ENCODE data around the gene RIMBP2.
"Not testable (repeated sequence)": the region's sequence is repeated elsewhere in the genome, so short reads cannot be mapped to it uniquely, and the experiment has no call there.

Gene RIMBP2

GRCh38 chr12:130698106-130698505 lies 18.0 kb downstream of the RIMBP2 start:
- peaks cover 38% of the 10 kb centered on the region for H3K79me2 ChIP-seq
- H2AFZ ChIP-seq: no peak overlapping the region
- no peaks in the 10 kb centered on the region for H3K4me1 ChIP-seq
- no peaks in the 10 kb centered on the region for H3K27me3 ChIP-seq (ENCODE audit: control insufficient read depth, insufficient read depth, low read length)
- no peaks in the 10 kb centered on the region for H3K9me3 ChIP-seq (ENCODE audit: control insufficient read depth, low read length)
- H3K27ac ChIP-seq: no peak overlapping the region
- no peak for TF ChIP-seq CTCF (IDR thresholded peaks at IDR 0.05)
- H3K9ac ChIP-seq: no peak overlapping the region
- no peaks in the 10 kb centered on the region for H3K36me3 ChIP-seq (ENCODE audit: control insufficient read depth, insufficient read depth, low read length)
- H3K4me2 ChIP-seq (ENCODE audit: low read length): no peak overlapping the region
- H3K4me3 ChIP-seq (ENCODE audit: low read depth, low read length): no peak overlapping the region

GRCh38 chr12:130696379-130697100 lies 19.6 kb downstream of the RIMBP2 start:
- TF ChIP-seq CTCF (IDR thresholded peaks at IDR 0.05): no peak
- H3K9me3 ChIP-seq (ENCODE audit: control insufficient read depth, low read length): no peaks in the 10 kb centered on the region
- peaks cover 39% of the 10 kb centered on the region for H3K79me2 ChIP-seq
- H2AFZ ChIP-seq: no peak overlapping the region
- H3K4me3 ChIP-seq (ENCODE audit: low read depth, low read length): no peak overlapping the region
- H3K27ac ChIP-seq: no peak overlapping the region
- H3K4me2 ChIP-seq (ENCODE audit: low read length): no peak overlapping the region
- no peaks in the 10 kb centered on the region for H3K36me3 ChIP-seq (ENCODE audit: control insufficient read depth, insufficient read depth, low read length)
- H3K9ac ChIP-seq: no peak overlapping the region
- H3K27me3 ChIP-seq (ENCODE audit: control insufficient read depth, insufficient read depth, low read length): no peaks in the 10 kb centered on the region
- H3K4me1 ChIP-seq: no peaks in the 10 kb centered on the region

GRCh38 chr12:130695061-130695460 lies 21.0 kb downstream of the RIMBP2 start:
- H3K9ac ChIP-seq: no peak overlapping the region
- H3K79me2 ChIP-seq: peaks cover 46% of the 10 kb centered on the region
- H3K27me3 ChIP-seq (ENCODE audit: control insufficient read depth, insufficient read depth, low read length): no peaks in the 10 kb centered on the region
- no peaks in the 10 kb centered on the region for H3K4me1 ChIP-seq
- no peak for TF ChIP-seq CTCF (IDR thresholded peaks at IDR 0.05)
- H3K9me3 ChIP-seq (ENCODE audit: control insufficient read depth, low read length): no peaks in the 10 kb centered on the region
- H2AFZ ChIP-seq: no peak overlapping the region
- no peak overlapping the region for H3K27ac ChIP-seq
- no peak overlapping the region for H3K4me3 ChIP-seq (ENCODE audit: low read depth, low read length)
- H3K4me2 ChIP-seq (ENCODE audit: low read length): no peak overlapping the region
- H3K36me3 ChIP-seq (ENCODE audit: control insufficient read depth, insufficient read depth, low read length): no peaks in the 10 kb centered on the region

DNA sequence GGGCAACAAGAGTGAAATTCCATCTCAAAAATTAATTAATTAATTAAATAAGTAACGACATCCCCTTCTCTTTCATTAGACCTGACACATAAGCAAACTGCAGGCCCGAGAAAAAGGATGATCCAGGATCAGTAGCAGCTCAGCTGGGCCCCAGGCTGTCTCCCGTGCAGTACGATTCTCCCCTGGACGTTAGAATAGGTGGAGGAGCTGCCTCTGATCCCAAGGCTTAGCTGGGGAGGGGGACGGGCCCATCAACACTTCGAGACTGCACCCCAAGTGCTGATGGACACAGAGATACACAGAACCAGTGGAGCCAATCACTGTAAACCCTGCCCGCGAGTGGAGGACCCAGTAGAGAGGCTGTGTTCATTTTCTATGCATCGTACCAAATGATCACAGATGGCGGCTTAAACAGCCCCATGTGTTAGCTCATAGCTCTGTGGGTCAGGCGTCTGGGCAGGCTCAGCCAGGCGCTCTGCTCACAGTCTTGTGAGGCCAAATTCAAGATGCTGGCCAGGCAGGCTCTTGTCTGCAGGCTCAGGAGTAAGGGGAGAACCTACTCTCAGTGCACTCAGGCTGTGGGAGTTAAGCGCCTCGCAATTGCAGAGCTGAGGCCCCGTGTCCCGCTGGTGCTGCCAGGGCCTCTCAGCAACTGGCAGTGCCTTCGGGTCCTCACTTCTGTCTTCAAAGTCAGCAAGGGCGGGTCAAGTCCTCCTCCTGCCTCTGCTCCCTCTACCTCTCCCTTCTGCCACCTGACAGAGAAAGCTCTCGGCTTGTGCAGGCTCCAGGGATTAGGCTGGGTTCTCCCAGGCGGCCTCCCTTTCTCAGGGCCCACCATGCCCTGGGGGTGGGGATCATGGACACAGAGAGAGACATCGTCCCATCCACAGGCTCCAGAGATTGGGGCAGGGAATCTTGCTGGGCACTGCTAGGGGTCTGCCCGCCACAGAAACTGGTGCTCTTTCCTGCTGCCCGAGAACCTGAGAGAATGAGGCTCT lies 26.4 kb downstream of the RIMBP2 start:
- Histone ChIP-seq H2AFZ (no peak overlapping the region), H3K9me3 (ENCODE audit: control insufficient read depth, low read length) (no peaks in the 10 kb centered on the region), H3K4me3 (ENCODE audit: low read depth, low read length) (no peak overlapping the region), H3K9ac (no peak overlapping the region), H3K79me2 (peaks cover 52% of the 10 kb centered on the region), H3K36me3 (ENCODE audit: control insufficient read depth, insufficient read depth, low read length) (no peaks in the 10 kb centered on the region), H3K27me3 (ENCODE audit: control insufficient read depth, insufficient read depth, low read length) (no peaks in the 10 kb centered on the region), H3K27ac (no peak overlapping the region), H3K4me1 (no peaks in the 10 kb centered on the region), H3K4me2 (ENCODE audit: low read length) (no peak overlapping the region)
- no peak for TF ChIP-seq CTCF (IDR thresholded peaks at IDR 0.05)

GRCh38 chr12:130688999-130689398 lies 27.1 kb downstream of the RIMBP2 start:
- H3K27me3 ChIP-seq (ENCODE audit: control insufficient read depth, insufficient read depth, low read length); H3K4me3 ChIP-seq (ENCODE audit: low read depth, low read length); H3K9ac ChIP-seq; H3K27ac ChIP-seq; H2AFZ ChIP-seq; H3K36me3 ChIP-seq (ENCODE audit: control insufficient read depth, insufficient read depth, low read length); H3K4me2 ChIP-seq (ENCODE audit: low read length); H3K4me1 ChIP-seq; H3K9me3 ChIP-seq (ENCODE audit: control insufficient read depth, low read length): not testable (repeated sequence)
- peaks cover 47% of the 10 kb centered on the region for H3K79me2 ChIP-seq

All from parathyroid adenoma (tissue), 2 donors.